ENCODE measurements around the gene IL17C.

The IL17C gene

GRCh38 chr16:88649924-88650748, 11.8 kb downstream of the IL17C start:
- Histone ChIP-seq H3K27ac (peak overlapping the region; percentile 31 to 64), H3K4me1 (peaks cover 0 to 22% (median 13%) of the 10 kb centered on the region in 4 donors), H3K27me3 (peaks cover 0 to 13% of the 10 kb centered on the region in 2 donors), H3K9me3 (no peaks in the 10 kb centered on the region), H3K4me3 (peak overlapping the region; percentile 53 to 65), H3K36me3 (peaks cover 15 to 37% (median 22%) of the 10 kb centered on the region in 3 donors)
- no peak for TF ChIP-seq CTCF (IDR thresholded peaks at IDR 0.05)
- intact Hi-C loops (cut with DNase I; ENCODE audit: low total_unique reads) = no loop called here
- DNase-seq = peak in 1 of 2 donors; percentile 71

- H3K36me3 ChIP-seq = peaks cover 17 to 44% (median 29%) of the 10 kb centered on the region in 3 donors
- H3K4me3 ChIP-seq = peak within 1 kb of the TSS; percentile 53 to 65
- H3K27me3 ChIP-seq = peaks cover 0 to 13% of the 10 kb centered on the region in 2 donors
- no peaks in the 10 kb centered on the region for H3K9me3 ChIP-seq
- TF ChIP-seq CTCF (IDR thresholded peaks at IDR 0.05) = no peak
- intact Hi-C loops (cut with DNase I; ENCODE audit: low total_unique reads) = no loop called here
- peaks cover 0 to 22% (median 13%) of the 10 kb centered on the region in 4 donors for H3K4me1 ChIP-seq
- peak; percentile 70 to 83 for DNase-seq
- peak within 1 kb of the TSS; percentile 31 to 64 for H3K27ac ChIP-seq
Measured at GRCh38 chr16:88650749-88651275, 12.4 kb downstream of the IL17C start, which contains the start of gene CYBA. Gene CYBA (minus strand): TSS chr16:88651053. CDS start chr16:88651013, 40 bp downstream.

- Histone ChIP-seq H3K9me3 (no peaks in the 10 kb centered on the region), H3K27ac (no peak overlapping the region), H3K36me3 (peaks cover 17 to 49% (median 35%) of the 10 kb centered on the region in 3 donors), H3K4me1 (peaks cover 0 to 22% (median 13%) of the 10 kb centered on the region in 4 donors), H3K27me3 (peaks cover 0 to 13% of the 10 kb centered on the region in 2 donors), H3K4me3 (peak overlapping the region; percentile 53 to 65)
- peak in 1 of 2 donors; percentile 72 for DNase-seq
- intact Hi-C loops (cut with DNase I; ENCODE audit: low total_unique reads) = no loop called here
- TF ChIP-seq CTCF (IDR thresholded peaks at IDR 0.05) = no peak
Measured at GRCh38 chr16:88651276-88651988, 13.1 kb downstream of the IL17C start.

- H3K27ac ChIP-seq = no peak overlapping the region
- DNase-seq = no peak
- H3K4me1 ChIP-seq = peaks cover 0 to 22% (median 13%) of the 10 kb centered on the region in 4 donors
- TF ChIP-seq CTCF (IDR thresholded peaks at IDR 0.05) = no peak
- peaks cover 0 to 13% of the 10 kb centered on the region in 2 donors for H3K27me3 ChIP-seq
- H3K9me3 ChIP-seq = no peaks in the 10 kb centered on the region
- H3K36me3 ChIP-seq = peaks cover 17 to 56% (median 36%) of the 10 kb centered on the region in 3 donors
- intact Hi-C loops (cut with DNase I; ENCODE audit: low total_unique reads) = no loop called here
- no peak overlapping the region for H3K4me3 ChIP-seq
Measured at GRCh38 chr16:88651989-88652761, 13.8 kb downstream of the IL17C start.

- Histone ChIP-seq H3K4me3 (no peak overlapping the region), H3K9me3 (no peaks in the 10 kb centered on the region), H3K27me3 (peaks cover 0 to 13% of the 10 kb centered on the region in 2 donors), H3K27ac (no peak overlapping the region), H3K36me3 (peaks cover 17 to 62% (median 38%) of the 10 kb centered on the region in 3 donors), H3K4me1 (peaks cover 0 to 22% (median 13%) of the 10 kb centered on the region in 4 donors)
- no peak for DNase-seq
- intact Hi-C loops (cut with DNase I; ENCODE audit: low total_unique reads) = no loop called here
- TF ChIP-seq CTCF (IDR thresholded peaks at IDR 0.05) = no peak
Measured at GRCh38 chr16:88652762-88653063, 14.3 kb downstream of the IL17C start.
